Ureter (tissue), 1 donor: ENCODE measurements around the gene DTD1. TPM values are rescaled to one million over a fixed set of nuclear protein-coding genes. Genes with fewer than 3 reads are reported as not detected.

Experiments used
- DNase-seq: peaks from one replicate; pipeline ENCODE4 v3.0.0-alpha.2; 2020; ENCODE audit warnings: low spot score
- total RNA-seq: library from RNA; stranded (reverse); gene quantifications from one replicate; pipeline ENCODE4 v1.2.4, GENCODE V29; 2023
- donor health status: DM: yes; HTN: yes; CAD: no.

Gene DTD1
- total RNA-seq, 1 donor from 2014 or later, result 30.6 TPM

- no peak for DNase-seq
These were observed 74.6 kb downstream of the DTD1 start for GRCh38 chr20:18662279-18663040.

GRCh38 chr20:18663932-18664331, 76.1 kb downstream of the DTD1 start:
- no peak for DNase-seq

GRCh38 chr20:18665135-18665534, 77.3 kb downstream of the DTD1 start:
- no peak for DNase-seq

- no peak for DNase-seq
These were observed 79.1 kb downstream of the DTD1 start for GRCh38 chr20:18666803-18667415.

GRCh38 chr20:18669241-18670019, 81.6 kb downstream of the DTD1 start:
- DNase-seq, result no peak

- no peak for DNase-seq
These were observed 83.4 kb downstream of the DTD1 start for GRCh38 chr20:18671203-18671710.

- no peak for DNase-seq
These were observed 85.0 kb downstream of the DTD1 start for GRCh38 chr20:18672834-18673233.

GRCh38 chr20:18676396-18676795, 88.5 kb downstream of the DTD1 start:
- no peak for DNase-seq

- DNase-seq, result no peak
These were observed 89.3 kb downstream of the DTD1 start for GRCh38 chr20:18677126-18677525.

- DNase-seq, result no peak
These were observed 90.9 kb downstream of the DTD1 start for GRCh38 chr20:18678549-18679419.

GRCh38 chr20:18683839-18684238, 96.0 kb downstream of the DTD1 start:
- no peak for DNase-seq

GRCh38 chr20:18684775-18685174, 96.9 kb downstream of the DTD1 start:
- DNase-seq, result no peak

GRCh38 chr20:18685406-18685805, 97.6 kb downstream of the DTD1 start:
- no peak for DNase-seq

- no peak for DNase-seq
These were observed 98.8 kb downstream of the DTD1 start for GRCh38 chr20:18686696-18687095.

GRCh38 chr20:18688676-18689075, 100.8 kb downstream of the DTD1 start:
- no peak for DNase-seq

- DNase-seq, result no peak
These were observed 101.7 kb downstream of the DTD1 start for GRCh38 chr20:18689557-18689956.

GRCh38 chr20:18692447-18692846, 104.6 kb downstream of the DTD1 start:
- no peak for DNase-seq

GRCh38 chr20:18694071-18694470, 106.2 kb downstream of the DTD1 start:
- no peak for DNase-seq

- no peak for DNase-seq
These were observed 107.3 kb downstream of the DTD1 start for GRCh38 chr20:18695175-18695574.

- DNase-seq, result no peak
These were observed 111.0 kb downstream of the DTD1 start for GRCh38 chr20:18698735-18699380.

- DNase-seq, result no peak
These were observed 114.1 kb downstream of the DTD1 start for GRCh38 chr20:18701969-18702368.
